CD8-positive, alpha-beta memory T cell (primary cell): Measurements from ENCODE around the gene INF2. TPM values are rescaled to one million over a fixed set of nuclear protein-coding genes. Genes with fewer than 3 reads are reported as not detected.
"Not testable (repeated sequence)": the region's sequence is repeated elsewhere in the genome, so short reads cannot be mapped to it uniquely, and the experiment has no call there.

Experiments
- CTCF ChIA-PET: fragments of 350-600 bp; sonication (Branson Sonifier 250); formaldehyde crosslinking; loops from one replicate; lab custom pipeline; 2021; ENCODE audit warnings: antibody characterized with exemption; lab: Charles Lee
- POLR2A ChIA-PET: fragments of 350-600 bp; sonication (Branson Sonifier 250); formaldehyde crosslinking; loops from one replicate; lab custom pipeline; 2021; ENCODE audit warnings: antibody characterized with exemption; lab: Charles Lee
- DNase-seq, 5 donors: peaks; one replicate each; pipeline versions ENCODE4 v3.0.0 to v3.0.0-alpha.2; 2020 to 2022; ENCODE audit warnings: mixed read lengths in 1 of 5
- H3K27ac ChIP-seq: one replicate; pipeline ENCODE4 v1.7.0; 2013; ENCODE audit warnings: low read depth, mild to moderate bottlenecking, low read length, moderate library complexity
- H3K27me3 ChIP-seq: 2 replicates; pipeline ENCODE4 v1.7.0; 2013; ENCODE audit warnings: low read length, mild to moderate bottlenecking; ENCODE audit not compliant: insufficient read depth, poor library complexity, severe bottlenecking
- H3K36me3 ChIP-seq: 2 replicates; pipeline ENCODE4 v1.7.0; 2013; ENCODE audit warnings: mild to moderate bottlenecking, low read length, moderate library complexity; ENCODE audit not compliant: insufficient read depth
- H3K4me1 ChIP-seq: 2 replicates; pipeline ENCODE4 v1.7.0; 2013; ENCODE audit warnings: mild to moderate bottlenecking, low read length, moderate library complexity; ENCODE audit not compliant: insufficient read depth
- H3K4me3 ChIP-seq: 2 replicates; pipeline ENCODE4 v1.7.0; 2013; ENCODE audit warnings: mild to moderate bottlenecking, low read length
- H3K9me3 ChIP-seq: 2 replicates; pipeline ENCODE4 v1.7.0; 2013; ENCODE audit warnings: mild to moderate bottlenecking, low read length
- H3K27ac Mint-ChIP-seq, 8 donors: one replicate each; pipeline ENCODE4 v1.8.0; 2020 to 2021; ENCODE audit warnings: mixed read lengths in 8 of 8, mild to moderate bottlenecking in 6 of 8, inconsistent platforms in 3 of 8, moderate library complexity in 3 of 8
- H3K27me3 Mint-ChIP-seq, 2 donors: one replicate each; pipeline ENCODE4 v1.8.0; 2020 to 2021; ENCODE audit warnings: mixed read lengths in 2 of 2, mild to moderate bottlenecking in 1 of 2, moderate library complexity in 1 of 2
- H3K36me3 Mint-ChIP-seq, 3 donors: one replicate each; pipeline ENCODE4 v1.8.0; 2020 to 2021; ENCODE audit warnings: mixed read lengths in 3 of 3, inconsistent platforms in 1 of 3, mild to moderate bottlenecking in 1 of 3
- H3K4me1 Mint-ChIP-seq, 3 donors: one replicate each; pipeline ENCODE4 v1.8.0; 2020 to 2021; ENCODE audit warnings: mixed read lengths in 3 of 3, inconsistent platforms in 1 of 3, mild to moderate bottlenecking in 1 of 3
- H3K4me3 Mint-ChIP-seq, 7 donors: one replicate each; pipeline ENCODE4 v1.8.0; 2020 to 2021; ENCODE audit warnings: mixed read lengths in 7 of 7, mild to moderate bottlenecking in 6 of 7, moderate library complexity in 4 of 7, inconsistent platforms in 2 of 7
- H3K9me3 Mint-ChIP-seq, 5 donors: one replicate each; pipeline ENCODE4 v1.8.0; 2020 to 2022; ENCODE audit warnings: mixed read lengths in 5 of 5, mild to moderate bottlenecking in 3 of 5, moderate library complexity in 2 of 5, inconsistent platforms in 1 of 5
- polyA plus RNA-seq: library from polyadenylated mRNA; unstranded; fragments of 300-500 nt; fragmentation: Illumina TruSeq; gene quantifications from one replicate; pipeline ENCODE4 v1.2.3, GENCODE V29; 2021
- total RNA-seq, 2 experiments: library from RNA; stranded (reverse); gene quantifications; one replicate each; pipeline ENCODE4 v1.2.3, GENCODE V29; 2021

Gene INF2
- total and polyA plus RNA-seq, 3 experiments from 2014 or later: 4.6 to 56.3 (median 55.9) TPM

DNA sequence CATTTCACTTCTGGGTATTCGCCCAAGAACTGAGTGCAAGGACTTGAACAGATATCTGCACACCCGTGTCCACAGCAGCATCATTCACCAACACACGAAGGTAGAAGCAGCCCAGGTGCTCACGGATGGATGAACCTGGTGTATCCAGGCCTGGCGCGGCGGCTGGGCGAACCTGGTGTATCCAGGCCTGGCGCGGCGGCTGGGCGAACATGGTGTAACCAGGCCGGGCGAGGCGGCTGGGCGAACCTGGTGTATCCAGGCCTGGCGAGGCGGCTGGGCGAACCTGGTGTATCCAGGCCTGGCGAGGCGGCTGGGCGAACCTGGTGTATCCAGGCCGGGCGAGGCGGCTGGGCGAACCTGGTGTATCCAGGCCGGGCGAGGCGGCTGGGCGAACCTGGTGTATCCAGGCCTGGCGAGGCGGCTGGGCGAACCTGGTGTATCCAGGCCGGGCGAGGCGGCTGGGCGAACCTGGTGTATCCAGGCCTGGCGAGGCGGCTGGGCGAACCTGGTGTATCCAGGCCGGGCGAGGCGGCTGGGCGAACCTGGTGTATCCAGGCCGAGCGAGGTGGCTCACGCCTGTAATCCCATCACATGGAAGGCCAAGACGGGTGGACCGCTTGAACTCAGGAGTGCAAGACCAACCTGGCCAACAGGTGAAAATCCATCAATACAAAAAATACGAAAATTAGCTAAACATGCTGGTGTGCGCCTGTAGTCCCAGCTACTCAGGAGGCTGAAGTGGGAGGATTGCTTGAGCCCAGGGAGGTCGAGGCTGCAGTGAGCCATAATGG lies 36.1 kb upstream of the INF2 start:
- H3K36me3 Mint-ChIP-seq, H3K27me3 ChIP-seq, H3K27ac Mint-ChIP-seq, CTCF ChIA-PET, H3K27ac ChIP-seq, DNase-seq, H3K4me1 Mint-ChIP-seq, POLR2A ChIA-PET, H3K9me3 Mint-ChIP-seq, H3K9me3 ChIP-seq, H3K4me3 ChIP-seq, H3K36me3 ChIP-seq, H3K4me3 Mint-ChIP-seq: not testable (repeated sequence)
- H3K27me3 Mint-ChIP-seq: peaks cover 15 to 33% of the 10 kb centered on the region in 2 donors
- peaks cover 13% of the 10 kb centered on the region for H3K4me1 ChIP-seq

DNA sequence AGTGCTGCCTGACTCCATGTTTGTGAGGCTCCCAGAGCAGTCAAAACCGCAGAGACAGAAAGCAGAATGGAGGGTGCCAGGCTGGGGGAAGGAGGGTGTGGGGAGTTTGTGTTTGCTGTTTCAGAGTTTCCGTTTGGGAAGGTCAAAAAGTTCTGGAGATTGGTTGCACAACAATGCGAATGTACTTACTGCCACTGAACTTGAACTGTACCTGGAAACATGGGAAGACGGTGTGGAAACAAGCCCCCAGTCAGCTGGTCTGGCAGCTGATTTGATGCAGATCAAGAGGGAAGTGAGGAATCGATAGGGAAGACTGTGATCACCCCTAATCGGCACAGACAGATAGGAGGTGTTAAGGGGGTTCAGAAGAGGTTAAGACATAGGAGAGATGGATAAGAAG lies 35.3 kb upstream of the INF2 start:
- ChIA-PET POLR2A (no interaction called here), CTCF (no interaction called here)
- DNase-seq: no peak
- no peaks in the 10 kb centered on the region for H3K9me3 ChIP-seq
- H3K27me3 Mint-ChIP-seq: peaks cover 15 to 30% of the 10 kb centered on the region in 2 donors
- no peak overlapping the region for H3K4me3 ChIP-seq
- no peak overlapping the region for H3K27ac ChIP-seq
- H3K4me1 Mint-ChIP-seq: peaks cover 3 to 9% (median 5%) of the 10 kb centered on the region in 3 donors
- H3K4me3 Mint-ChIP-seq: no peak overlapping the region
- no peaks in the 10 kb centered on the region for H3K36me3 ChIP-seq
- peaks cover 13% of the 10 kb centered on the region for H3K4me1 ChIP-seq
- peaks cover 2% of the 10 kb centered on the region for H3K27me3 ChIP-seq
- no peaks in the 10 kb centered on the region for H3K36me3 Mint-ChIP-seq
- H3K9me3 Mint-ChIP-seq: peaks cover 0 to 4% (median 0%) of the 10 kb centered on the region in 5 donors
- no peak overlapping the region for H3K27ac Mint-ChIP-seq

DNA sequence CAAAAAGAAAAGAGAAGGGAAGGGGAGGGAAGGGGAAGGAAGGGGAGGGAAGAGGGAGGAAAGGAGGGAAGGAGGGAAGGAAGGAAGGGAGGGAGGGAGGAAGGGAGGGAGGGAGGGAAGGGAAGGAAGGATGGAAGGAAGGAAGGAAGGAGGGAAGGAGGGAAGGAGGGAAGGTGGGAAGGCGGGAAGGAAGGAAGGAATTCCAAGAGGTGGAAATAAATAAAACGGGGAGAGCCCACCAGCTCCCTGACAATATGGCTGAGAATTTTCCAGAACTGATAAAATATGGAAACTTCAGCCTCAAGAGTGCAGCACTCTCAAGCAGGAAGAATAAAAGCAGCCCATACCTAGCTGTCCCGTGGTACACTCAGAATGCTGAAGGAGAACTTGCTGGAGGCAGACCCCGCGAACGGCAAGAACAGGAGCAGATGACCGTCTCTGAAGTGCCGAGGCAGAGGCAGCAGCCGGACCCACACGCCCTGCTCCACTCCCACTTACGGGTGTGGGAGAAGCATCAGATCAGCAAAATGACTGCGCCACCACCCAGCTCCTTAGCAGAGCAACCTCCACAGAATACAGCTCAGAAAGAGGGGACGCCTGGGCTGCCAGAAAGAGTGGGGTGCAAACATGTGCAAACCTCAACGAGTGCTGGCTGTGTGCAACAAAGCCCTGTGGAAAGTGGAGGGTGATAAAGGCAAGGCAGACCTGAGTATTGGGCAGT lies 34.1 kb upstream of the INF2 start:
- H3K9me3 Mint-ChIP-seq: peaks cover 0 to 4% (median 0%) of the 10 kb centered on the region in 5 donors
- H3K4me3 Mint-ChIP-seq: no peak overlapping the region
- CTCF ChIA-PET: interaction anchor here (1.1 to 1.5 kb wide), 2 partner anchors 10 to 53 kb away, joined by 4 read pairs; no protein-coding TSS in a partner anchor
- no peak overlapping the region for H3K4me3 ChIP-seq
- H3K36me3 ChIP-seq: no peaks in the 10 kb centered on the region
- H3K4me1 Mint-ChIP-seq: peaks cover under 1 to 5% (median 3%) of the 10 kb centered on the region in 3 donors
- H3K27ac ChIP-seq: no peak overlapping the region
- H3K36me3 Mint-ChIP-seq: no peaks in the 10 kb centered on the region
- H3K27me3 ChIP-seq: peaks cover 7% of the 10 kb centered on the region
- H3K4me1 ChIP-seq: peaks cover 19% of the 10 kb centered on the region
- POLR2A ChIA-PET: no interaction called here
- no peaks in the 10 kb centered on the region for H3K9me3 ChIP-seq
- H3K27ac Mint-ChIP-seq: peak overlapping the region in 1 of 8 donors; percentile 43
- peaks cover 13 to 23% of the 10 kb centered on the region in 2 donors for H3K27me3 Mint-ChIP-seq
- no peak for DNase-seq

DNA sequence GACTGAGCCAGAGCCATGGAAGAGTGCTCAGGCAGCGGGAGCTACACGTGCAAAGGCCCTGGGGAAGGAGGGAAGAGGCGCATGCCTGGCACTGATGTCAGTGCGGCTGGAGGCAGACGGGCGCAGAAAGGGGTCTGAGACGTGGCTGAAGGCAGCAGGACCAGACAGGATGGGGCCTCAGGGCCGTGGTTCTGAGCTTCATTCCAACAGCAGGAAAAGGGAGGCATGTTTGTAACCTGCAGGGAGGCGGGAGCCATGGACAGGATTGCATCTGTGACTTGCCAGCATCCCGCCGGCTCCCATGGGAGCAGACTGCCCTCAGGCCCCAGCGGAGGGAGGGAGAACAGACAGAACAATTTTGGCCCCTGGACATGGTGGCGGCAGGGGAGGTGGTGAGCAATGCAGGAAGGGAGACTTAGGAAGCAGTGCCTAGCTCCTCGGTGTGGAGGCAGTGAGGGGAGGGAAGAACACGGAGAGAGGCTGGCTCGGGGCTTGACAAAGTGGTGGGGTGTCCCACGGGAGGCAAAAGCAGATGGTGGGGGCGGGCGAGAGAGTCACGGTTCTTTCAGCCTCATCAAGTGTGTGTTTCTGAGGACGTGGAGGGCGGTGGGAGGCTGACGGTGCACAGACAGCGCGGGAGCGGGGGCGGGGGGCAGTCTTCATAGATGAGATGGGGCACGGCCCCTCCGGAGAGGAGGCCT lies 33.3 kb upstream of the INF2 start:
- ChIA-PET POLR2A (no interaction called here), CTCF (interaction anchor here (1.1 to 1.5 kb wide), 2 partner anchors 9 to 53 kb away, joined by 4 read pairs; no protein-coding TSS in a partner anchor)
- Histone ChIP-seq H3K9me3 (no peaks in the 10 kb centered on the region), H3K27ac (no peak overlapping the region), H3K27me3 (peaks cover 7% of the 10 kb centered on the region), H3K4me1 (peaks cover 20% of the 10 kb centered on the region), H3K36me3 (no peaks in the 10 kb centered on the region), H3K4me3 (no peak overlapping the region)
- no peaks in the 10 kb centered on the region for H3K36me3 Mint-ChIP-seq
- H3K4me3 Mint-ChIP-seq: no peak overlapping the region
- peaks cover 0 to 6% (median under 1%) of the 10 kb centered on the region in 5 donors for H3K9me3 Mint-ChIP-seq
- H3K27ac Mint-ChIP-seq: no peak overlapping the region
- H3K27me3 Mint-ChIP-seq: peaks cover 18 to 29% of the 10 kb centered on the region in 2 donors
- no peak for DNase-seq
- H3K4me1 Mint-ChIP-seq: peaks cover 5 to 9% (median 7%) of the 10 kb centered on the region in 3 donors

DNA sequence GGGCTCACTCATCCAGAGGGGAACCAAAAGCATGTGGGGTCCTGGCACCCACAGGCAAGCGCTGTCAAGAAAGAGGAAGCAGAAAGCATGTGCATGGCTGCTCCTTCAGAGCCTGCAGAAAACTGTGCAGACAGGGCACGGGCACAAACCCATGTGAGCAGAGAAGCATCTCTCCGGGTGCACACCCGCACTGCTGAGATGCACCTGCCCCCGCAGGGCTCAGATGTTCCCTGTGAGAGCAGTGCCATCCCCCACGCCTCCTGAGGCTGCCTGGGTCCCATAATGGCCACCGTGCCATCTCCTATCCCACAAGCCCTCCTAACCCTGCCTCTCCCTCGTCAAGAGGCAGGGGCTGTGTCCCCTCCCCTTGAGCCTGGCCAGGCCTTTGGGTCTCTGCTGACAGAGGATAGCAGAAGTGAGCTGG lies 32.3 kb upstream of the INF2 start:
- peaks cover 20% of the 10 kb centered on the region for H3K4me1 ChIP-seq
- POLR2A ChIA-PET: no interaction called here

DNA sequence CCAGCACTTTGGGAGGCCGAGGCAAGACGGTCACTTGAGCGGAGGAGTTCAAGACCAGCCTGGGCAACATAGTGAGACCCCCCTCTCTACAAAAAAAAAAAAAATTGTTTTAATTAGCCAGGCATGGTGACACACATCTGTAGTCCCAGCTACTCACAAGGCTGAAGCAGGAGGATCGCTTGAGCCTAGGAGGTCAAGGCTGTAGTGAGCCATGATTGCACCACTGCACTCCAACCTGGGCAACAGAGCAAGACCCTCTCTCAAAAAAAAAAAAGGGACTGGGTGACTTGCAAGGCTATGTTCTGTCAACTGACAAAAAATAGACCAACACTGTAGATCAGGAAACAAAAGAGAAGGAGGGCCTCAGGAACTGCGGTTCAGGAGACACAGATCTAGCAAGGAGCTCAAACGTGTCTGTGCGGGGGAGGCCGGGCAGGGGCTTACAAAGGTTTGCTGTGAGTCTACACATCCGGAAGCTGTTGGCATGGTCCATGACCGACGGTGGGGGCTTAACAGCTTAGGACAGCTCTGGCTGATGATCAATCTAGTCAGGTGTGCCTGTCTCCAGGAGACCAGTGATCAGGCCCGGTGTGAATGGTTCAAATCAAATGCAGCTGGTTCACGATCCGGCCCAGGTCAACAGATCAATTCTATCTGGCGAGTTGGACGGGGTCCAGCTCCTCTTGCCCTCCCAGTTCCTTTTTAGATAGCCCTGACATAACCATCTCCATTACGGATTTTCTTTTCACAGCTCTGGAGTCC lies 31.7 kb upstream of the INF2 start:
- Histone ChIP-seq H3K4me1 (peaks cover 20% of the 10 kb centered on the region), H3K27ac (no peak overlapping the region), H3K4me3 (no peak overlapping the region), H3K36me3 (no peaks in the 10 kb centered on the region), H3K27me3 (peaks cover 7% of the 10 kb centered on the region), H3K9me3 (no peaks in the 10 kb centered on the region)
- H3K9me3 Mint-ChIP-seq: peaks cover 0 to 7% (median 3%) of the 10 kb centered on the region in 5 donors
- H3K36me3 Mint-ChIP-seq: no peaks in the 10 kb centered on the region
- no peak for DNase-seq
- no peak overlapping the region for H3K4me3 Mint-ChIP-seq
- H3K4me1 Mint-ChIP-seq: peaks cover 6 to 13% (median 7%) of the 10 kb centered on the region in 3 donors
- peaks cover 22 to 32% of the 10 kb centered on the region in 2 donors for H3K27me3 Mint-ChIP-seq
- ChIA-PET CTCF (interaction anchor here (1.0 kb wide), 1 partner anchor 51 kb away, joined by 3 read pairs; no protein-coding TSS in a partner anchor), POLR2A (no interaction called here)
- no peak overlapping the region for H3K27ac Mint-ChIP-seq

More for the DNA sequence above, 32.3 kb upstream of the INF2 start:
- Mint-ChIP-seq H3K9me3 (peaks cover 0 to 8% (median 3%) of the 10 kb centered on the region in 5 donors), H3K27me3 (peaks cover 23 to 35% of the 10 kb centered on the region in 2 donors), H3K27ac (peak overlapping the region in 1 of 8 donors; percentile 19), H3K4me3 (no peak overlapping the region), H3K4me1 (peaks cover 6 to 13% (median 7%) of the 10 kb centered on the region in 3 donors), H3K36me3 (no peaks in the 10 kb centered on the region)
- H3K27ac ChIP-seq: no peak overlapping the region
- no peak for DNase-seq
- no peaks in the 10 kb centered on the region for H3K36me3 ChIP-seq
- CTCF ChIA-PET: interaction anchor here (1.0 kb wide), 1 partner anchor 52 kb away, joined by 3 read pairs; no protein-coding TSS in a partner anchor
- H3K9me3 ChIP-seq: no peaks in the 10 kb centered on the region
- peaks cover 7% of the 10 kb centered on the region for H3K27me3 ChIP-seq
- H3K4me3 ChIP-seq: no peak overlapping the region

DNA sequence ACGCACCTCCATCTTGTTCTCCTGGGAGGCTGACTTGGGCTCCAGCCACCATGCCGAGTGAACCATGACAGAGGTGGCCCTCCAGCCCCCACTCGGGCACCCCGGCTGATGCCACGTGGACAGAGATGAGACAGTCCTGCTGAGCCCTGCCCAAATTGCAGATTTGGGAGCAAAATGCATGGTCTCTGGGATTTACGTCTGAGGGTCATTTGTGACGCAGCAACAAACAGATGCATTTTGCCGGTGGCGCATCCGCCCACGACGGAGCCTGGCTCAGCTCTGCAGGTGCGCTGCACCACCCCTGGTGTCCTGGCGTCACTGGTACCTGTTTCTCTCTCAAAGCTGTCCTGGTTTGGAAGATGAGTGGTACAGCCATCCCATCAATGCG lies 31.1 kb upstream of the INF2 start:
- peaks cover 7% of the 10 kb centered on the region for H3K27me3 ChIP-seq
- DNase-seq: no peak
- H3K27me3 Mint-ChIP-seq: peaks cover 22 to 32% of the 10 kb centered on the region in 2 donors
- ChIA-PET POLR2A (no interaction called here), CTCF (interaction anchor here (1.0 kb wide), 1 partner anchor 51 kb away, joined by 3 read pairs; no protein-coding TSS in a partner anchor)
- no peaks in the 10 kb centered on the region for H3K36me3 ChIP-seq
- no peak overlapping the region for H3K4me3 Mint-ChIP-seq
- no peak overlapping the region for H3K27ac Mint-ChIP-seq
- peaks cover 0 to 6% (median 3%) of the 10 kb centered on the region in 5 donors for H3K9me3 Mint-ChIP-seq
- H3K27ac ChIP-seq: no peak overlapping the region
- H3K9me3 ChIP-seq: no peaks in the 10 kb centered on the region
- H3K36me3 Mint-ChIP-seq: no peaks in the 10 kb centered on the region
- peaks cover 20% of the 10 kb centered on the region for H3K4me1 ChIP-seq
- peaks cover 6 to 13% (median 7%) of the 10 kb centered on the region in 3 donors for H3K4me1 Mint-ChIP-seq
- no peak overlapping the region for H3K4me3 ChIP-seq
